Osteocyte (in vitro differentiated cells): ENCODE data around the gene HMG20A. TPM values are rescaled to one million over a fixed set of nuclear protein-coding genes. Genes with fewer than 3 reads are reported as not detected.
A peak's percentile ranks its signal among the peaks of the same experiment; 100 is the strongest.

Source experiments
- DNase-seq: peaks from one replicate; pipeline ENCODE4 v3.0.0; 2021; ENCODE audit warnings: mixed read lengths; ENCODE audit not compliant: unreplicated experiment; ENCODE audit errors: extremely low spot score
- H3K27ac Mint-ChIP-seq: one replicate; pipeline ENCODE4 v1.8.0; 2021; ENCODE audit warnings: mild to moderate bottlenecking, mixed read lengths; ENCODE audit not compliant: unreplicated experiment
- H3K27me3 Mint-ChIP-seq: one replicate; pipeline ENCODE4 v1.8.0; 2021; ENCODE audit warnings: mixed read lengths; ENCODE audit not compliant: unreplicated experiment
- H3K36me3 Mint-ChIP-seq: one replicate; pipeline ENCODE4 v1.8.0; 2021; ENCODE audit warnings: mixed read lengths; ENCODE audit not compliant: unreplicated experiment
- H3K4me1 Mint-ChIP-seq: one replicate; pipeline ENCODE4 v1.8.0; 2021; ENCODE audit warnings: mixed read lengths; ENCODE audit not compliant: unreplicated experiment
- H3K4me3 Mint-ChIP-seq: one replicate; pipeline ENCODE4 v1.8.0; 2021; ENCODE audit warnings: mild to moderate bottlenecking, moderate library complexity, mixed read lengths; ENCODE audit not compliant: unreplicated experiment
- H3K9me3 Mint-ChIP-seq: one replicate; pipeline ENCODE4 v1.8.0; 2021; ENCODE audit warnings: mixed read lengths; ENCODE audit not compliant: unreplicated experiment
- CTCF ChIP-seq: fragments of 200-600 bp; sonication (generic); IDR thresholded peaks from 2 replicates; pipeline ENCODE4 v1.5.0; 2021; ENCODE audit warnings: antibody characterized with exemption, mild to moderate bottlenecking, moderate library complexity
- total RNA-seq: library from RNA; stranded (reverse); gene quantifications from 2 replicates; pipeline ENCODE4 v1.2.1, GENCODE V29; 2021

HMG20A gene
- total RNA-seq, 1 donor from 2014 or later = 49.5 TPM

DNA sequence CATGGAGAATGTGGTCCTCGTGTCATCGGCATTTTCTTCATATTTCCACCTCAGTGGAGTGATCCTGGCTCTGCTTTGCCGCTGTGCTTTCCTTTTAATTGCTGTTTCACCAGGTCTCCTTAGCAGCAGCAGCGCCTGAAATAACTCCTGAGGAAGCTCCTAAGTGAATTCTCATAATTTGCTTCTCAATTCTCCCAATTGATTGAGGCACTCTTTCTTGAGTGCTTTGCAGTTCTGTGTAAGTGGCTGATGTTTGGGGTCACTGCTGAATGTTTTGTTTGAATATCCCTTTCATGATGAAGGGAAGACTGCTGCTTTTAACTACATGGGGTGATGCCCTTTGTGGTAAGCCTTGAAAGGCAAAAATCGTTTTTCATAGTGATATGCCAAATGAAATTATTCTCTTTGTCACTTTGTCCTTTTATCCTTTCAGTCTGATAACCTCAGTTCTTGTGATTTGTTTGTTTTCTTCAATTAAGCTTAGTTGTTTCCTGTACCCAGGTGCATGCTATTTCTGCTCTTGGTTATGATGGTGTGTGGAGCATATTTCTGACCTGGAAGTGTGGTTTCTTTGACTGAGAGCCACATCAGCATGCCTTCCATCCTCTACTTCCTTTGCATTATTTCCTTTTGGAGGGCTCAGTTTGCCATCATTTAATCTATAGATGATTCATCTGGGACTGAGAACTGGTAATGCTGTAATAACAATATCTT, 36.7 kb downstream of the HMG20A start:
- Mint-ChIP-seq H3K4me1 (peaks cover 55% of the 10 kb centered on the region), H3K27me3 (no peaks in the 10 kb centered on the region), H3K9me3 (peaks cover 5% of the 10 kb centered on the region), H3K4me3 (no peak overlapping the region), H3K36me3 (peaks cover 31% of the 10 kb centered on the region), H3K27ac (peak overlapping the region; percentile 85)
- no peak for DNase-seq
- no peak for TF ChIP-seq CTCF

- peak overlapping the region; percentile 85 for H3K27ac Mint-ChIP-seq
- no peak for TF ChIP-seq CTCF
- peaks cover 5% of the 10 kb centered on the region for H3K9me3 Mint-ChIP-seq
- peaks cover 31% of the 10 kb centered on the region for H3K36me3 Mint-ChIP-seq
- peaks cover 55% of the 10 kb centered on the region for H3K4me1 Mint-ChIP-seq
- no peak overlapping the region for H3K4me3 Mint-ChIP-seq
- H3K27me3 Mint-ChIP-seq = no peaks in the 10 kb centered on the region
- no peak for DNase-seq
Observed at GRCh38 chr15:77457905-77458265, 37.2 kb downstream of the HMG20A start.

DNA sequence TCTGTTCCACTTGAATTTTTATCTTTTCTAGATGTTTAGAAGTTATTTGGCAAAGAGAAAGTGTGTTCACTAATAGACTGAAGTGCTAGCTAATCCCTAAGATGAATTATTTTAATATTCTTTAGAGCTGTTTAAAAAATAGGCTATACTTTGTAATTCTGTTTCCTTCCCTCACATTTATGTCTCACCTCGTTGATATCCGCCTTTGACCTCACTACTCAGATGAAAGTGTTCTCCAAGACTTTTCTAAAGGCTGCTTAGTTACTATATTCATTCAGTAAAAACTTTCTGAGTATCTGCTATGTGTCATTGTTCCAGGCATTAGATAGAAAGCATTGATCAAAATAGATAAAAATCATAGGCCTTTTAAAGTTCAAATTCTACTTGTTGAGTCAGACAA, 38.3 kb downstream of the HMG20A start:
- no peak overlapping the region for H3K4me3 Mint-ChIP-seq
- peaks cover 53% of the 10 kb centered on the region for H3K4me1 Mint-ChIP-seq
- no peak for DNase-seq
- no peak overlapping the region for H3K27ac Mint-ChIP-seq
- no peak for TF ChIP-seq CTCF
- H3K36me3 Mint-ChIP-seq = peaks cover 31% of the 10 kb centered on the region
- H3K9me3 Mint-ChIP-seq = peaks cover 5% of the 10 kb centered on the region
- no peaks in the 10 kb centered on the region for H3K27me3 Mint-ChIP-seq

GRCh38 chr15:77461486-77461885, 40.8 kb downstream of the HMG20A start:
- DNase-seq = no peak
- no peaks in the 10 kb centered on the region for H3K9me3 Mint-ChIP-seq

More at GRCh38 chr15:77461486-77461885, 40.8 kb downstream of the HMG20A start:
- Mint-ChIP-seq H3K27ac (peak overlapping the region; percentile 37), H3K4me1 (peaks cover 30% of the 10 kb centered on the region), H3K36me3 (peaks cover 35% of the 10 kb centered on the region), H3K4me3 (no peak overlapping the region), H3K27me3 (no peaks in the 10 kb centered on the region)
- no peak for TF ChIP-seq CTCF
